ENCODE measurements around the gene SLC37A1.

GRCh38 chr21:42496120-42496838 is 17.4 kb upstream of the SLC37A1 start, which contains the start of gene RSPH1:
- TF ChIP-seq POLR2A (IDR thresholded peaks at IDR 0.05) (peak; percentile 80 to 85), CTCF (IDR thresholded peaks at IDR 0.05) (no peak), EP300 (IDR thresholded peaks at IDR 0.05) (no peak)

Data from sigmoid colon (tissue), 4 donors.